HG03108 (cell line): ENCODE measurements around the gene OR9A2.
"Not testable (repeated sequence)": the region's sequence is repeated elsewhere in the genome, so short reads cannot be mapped to it uniquely, and the experiment has no call there.

Experiments
- ATAC-seq: cut with Tn5 transposase; IDR thresholded peaks from one replicate; pipeline ENCODE4 v1.9.1; 2021; ENCODE audit warnings: moderate library complexity; ENCODE audit not compliant: unreplicated experiment

The OR9A2 gene

DNA sequence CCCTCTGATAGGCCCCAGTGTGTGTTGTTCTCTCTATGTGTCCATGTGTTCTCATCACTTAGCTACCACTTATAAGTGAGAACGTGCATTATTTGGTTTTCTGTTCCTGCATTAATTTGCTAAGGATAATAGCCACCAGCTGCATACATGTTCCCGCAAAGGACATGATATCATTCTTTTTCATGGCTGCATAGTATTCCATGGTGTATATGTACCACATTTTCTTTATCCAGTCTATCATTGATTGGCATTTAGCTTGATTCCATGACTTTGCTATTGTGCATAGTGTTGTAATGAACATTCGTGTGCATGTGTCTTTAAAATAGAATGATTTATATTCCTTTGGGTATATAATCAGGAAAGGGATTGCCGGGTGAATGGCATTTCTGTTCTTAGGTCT, 48.5 kb downstream of the OR9A2 start:
- not testable (repeated sequence) for ATAC-seq
